ENCODE measurements around the gene KDELR1. TPM values are rescaled to one million over a fixed set of nuclear protein-coding genes. Genes with fewer than 3 reads are reported as not detected.

Gene KDELR1
- total and polyA plus RNA-seq, 12 donors: 63.4 to 201 (median 153) TPM

GRCh38 chr19:48428670-48429069 is 37.3 kb upstream of the KDELR1 start:
- 85 to 100% (median 92%) methylated on average over 1 of the region's 1 CpG for WGBS, 4 donors
- Histone ChIP-seq H3K27me3 (no peaks in the 10 kb centered on the region), H3K9me3 (replicated peaks in 1 of 3) (no peaks in the 10 kb centered on the region), H3K4me1 (replicated peaks in 1 of 2) (peaks cover 0 to 7% of the 10 kb centered on the region in 2 donors), H3K36me3 (replicated peaks in 1 of 2) (no peaks in the 10 kb centered on the region), H3K27ac (no peak overlapping the region), H3K4me3 (no peak overlapping the region)
- DNase-seq: no peak
- TF ChIP-seq, protein P1, sequence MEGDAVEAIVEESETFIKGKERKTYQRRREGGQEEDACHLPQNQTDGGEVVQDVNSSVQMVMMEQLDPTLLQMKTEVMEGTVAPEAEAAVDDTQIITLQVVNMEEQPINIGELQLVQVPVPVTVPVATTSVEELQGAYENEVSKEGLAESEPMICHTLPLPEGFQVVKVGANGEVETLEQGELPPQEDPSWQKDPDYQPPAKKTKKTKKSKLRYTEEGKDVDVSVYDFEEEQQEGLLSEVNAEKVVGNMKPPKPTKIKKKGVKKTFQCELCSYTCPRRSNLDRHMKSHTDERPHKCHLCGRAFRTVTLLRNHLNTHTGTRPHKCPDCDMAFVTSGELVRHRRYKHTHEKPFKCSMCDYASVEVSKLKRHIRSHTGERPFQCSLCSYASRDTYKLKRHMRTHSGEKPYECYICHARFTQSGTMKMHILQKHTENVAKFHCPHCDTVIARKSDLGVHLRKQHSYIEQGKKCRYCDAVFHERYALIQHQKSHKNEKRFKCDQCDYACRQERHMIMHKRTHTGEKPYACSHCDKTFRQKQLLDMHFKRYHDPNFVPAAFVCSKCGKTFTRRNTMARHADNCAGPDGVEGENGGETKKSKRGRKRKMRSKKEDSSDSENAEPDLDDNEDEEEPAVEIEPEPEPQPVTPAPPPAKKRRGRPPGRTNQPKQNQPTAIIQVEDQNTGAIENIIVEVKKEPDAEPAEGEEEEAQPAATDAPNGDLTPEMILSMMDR (IDR thresholded peaks at IDR 0.05): no peak
- no peak for TF ChIP-seq POLR2A (IDR thresholded peaks at IDR 0.05)
- intact Hi-C loops (cut with DNase I): no loop called here

DNA sequence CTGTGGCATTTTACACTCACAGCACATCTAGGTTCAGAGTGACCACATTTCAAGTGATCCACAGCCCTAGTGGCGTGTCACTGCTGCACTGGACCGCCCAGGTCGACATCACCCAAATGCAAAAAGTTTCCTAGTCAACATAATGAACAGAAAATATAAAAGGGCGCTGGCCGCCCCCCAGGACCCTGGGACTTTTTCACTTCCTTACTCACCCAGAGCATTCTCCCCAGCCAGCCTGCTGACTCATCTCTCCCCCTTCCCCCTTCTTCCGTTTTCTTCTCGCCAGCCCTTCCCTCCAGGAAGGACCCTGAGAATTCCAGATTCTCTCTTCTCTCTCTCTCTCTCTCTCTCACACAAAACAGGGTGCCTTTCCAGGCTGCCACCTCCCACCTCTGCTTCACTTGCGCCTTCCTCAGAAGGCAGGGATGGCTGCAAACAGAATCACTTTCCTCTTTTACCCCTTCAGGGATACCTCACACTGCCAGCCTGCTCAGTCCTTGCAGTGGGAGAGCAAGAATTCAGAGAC is 33.4 kb upstream of the KDELR1 start:
- H3K4me1 ChIP-seq (replicated peaks in 1 of 2): peaks cover 0 to 7% of the 10 kb centered on the region in 2 donors
- no peaks in the 10 kb centered on the region for H3K36me3 ChIP-seq (replicated peaks in 1 of 2)
- TF ChIP-seq POLR2A (IDR thresholded peaks at IDR 0.05): no peak
- TF ChIP-seq, protein P1 (IDR thresholded peaks at IDR 0.05): no peak
- peak in 3 of 7 donors; percentile 29 to 39 (median 38) for DNase-seq
- H3K27ac ChIP-seq: peak overlapping the region in 2 of 5 donors; percentile 41 to 45
- no peaks in the 10 kb centered on the region for H3K9me3 ChIP-seq (replicated peaks in 1 of 3)
- intact Hi-C loops (cut with DNase I): no loop called here
- peak overlapping the region in 1 of 4 donors; percentile 4 for H3K4me3 ChIP-seq
- 11 to 24% (median 14%) methylated on average over 8 of the region's 8 CpGs for WGBS, 4 donors
- no peaks in the 10 kb centered on the region for H3K27me3 ChIP-seq

DNA sequence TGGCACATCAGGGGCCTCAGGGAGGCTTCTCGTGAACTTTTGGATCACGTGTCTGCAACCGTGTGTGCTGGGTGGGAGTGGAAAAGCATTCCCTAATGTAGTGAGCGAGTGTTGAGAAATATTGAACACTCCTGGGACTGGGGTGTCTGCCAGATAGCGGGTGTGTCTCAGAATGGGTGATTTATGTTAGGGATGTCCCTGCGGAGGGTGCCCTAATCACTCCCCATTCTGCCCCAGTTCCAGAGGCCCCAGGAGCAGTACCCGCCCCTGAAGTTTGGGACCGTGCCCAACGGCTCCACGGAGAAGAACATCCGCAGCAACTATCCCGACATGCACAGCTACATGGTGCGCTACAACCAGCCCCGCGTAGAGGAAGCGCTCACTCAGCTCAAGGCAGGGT is 30.2 kb upstream of the KDELR1 start:
- Histone ChIP-seq H3K36me3 (replicated peaks in 1 of 2) (no peaks in the 10 kb centered on the region), H3K4me3 (no peak overlapping the region), H3K27me3 (no peaks in the 10 kb centered on the region), H3K9me3 (replicated peaks in 1 of 3) (no peaks in the 10 kb centered on the region), H3K4me1 (replicated peaks in 1 of 2) (peaks cover 0 to 10% of the 10 kb centered on the region in 2 donors), H3K27ac (no peak overlapping the region)
- TF ChIP-seq, protein P1 (IDR thresholded peaks at IDR 0.05): no peak
- TF ChIP-seq POLR2A (IDR thresholded peaks at IDR 0.05): no peak
- DNase-seq: no peak
- 59 to 87% (median 69%) methylated on average over 7 to 16 of the region's 16 CpGs for WGBS, 4 donors
- intact Hi-C loops (cut with DNase I): no loop called here

DNA sequence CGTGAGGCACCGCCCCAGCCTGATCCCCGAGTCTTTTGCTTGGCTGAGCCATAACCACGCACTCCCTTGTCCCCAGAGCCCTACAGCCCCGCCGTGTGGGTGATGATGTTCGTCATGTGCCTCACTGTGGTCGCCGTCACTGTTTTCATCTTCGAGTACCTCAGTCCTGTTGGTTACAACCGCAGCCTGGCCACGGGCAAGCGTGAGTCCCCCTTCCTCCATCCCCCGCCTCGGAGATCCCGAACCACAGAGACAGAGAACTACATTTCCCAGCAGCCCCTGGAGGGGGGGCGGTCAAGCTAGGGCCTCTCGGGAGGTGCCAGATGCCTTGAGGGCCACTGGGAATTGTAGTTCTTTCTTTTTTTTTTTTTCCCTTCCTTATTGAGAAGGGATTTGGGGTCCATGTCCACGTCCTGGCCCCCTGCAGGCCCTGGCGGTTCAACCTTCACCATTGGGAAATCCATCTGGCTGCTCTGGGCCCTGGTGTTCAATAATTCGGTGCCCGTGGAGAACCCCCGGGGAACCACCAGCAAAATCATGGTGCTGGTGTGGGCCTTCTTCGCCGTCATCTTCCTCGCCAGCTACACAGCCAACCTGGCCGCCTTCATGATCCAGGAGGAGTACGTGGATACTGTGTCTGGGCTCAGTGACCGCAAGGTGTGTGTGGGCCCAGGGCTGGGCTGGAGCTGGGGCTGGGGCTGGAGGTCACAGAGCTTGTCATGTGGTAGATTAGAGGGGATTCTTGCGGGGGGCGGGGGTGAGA is 28.0 kb upstream of the KDELR1 start:
- DNase-seq: peak in 5 of 7 donors; percentile 53 to 67 (median 60)
- Histone ChIP-seq H3K4me1 (replicated peaks in 1 of 2) (peaks cover 0 to 3% of the 10 kb centered on the region in 2 donors), H3K4me3 (no peak overlapping the region), H3K9me3 (replicated peaks in 1 of 3) (no peaks in the 10 kb centered on the region), H3K27ac (no peak overlapping the region), H3K27me3 (no peaks in the 10 kb centered on the region), H3K36me3 (replicated peaks in 1 of 2) (no peaks in the 10 kb centered on the region)
- TF ChIP-seq, protein P1 (IDR thresholded peaks at IDR 0.05): no peak
- no peak for TF ChIP-seq POLR2A (IDR thresholded peaks at IDR 0.05)
- intact Hi-C loops (cut with DNase I): no loop called here
- WGBS, 4 donors: 65 to 74% (median 71%) methylated on average over 16 to 31 of the region's 31 CpGs
